ENCODE measurements around the gene EEF1AKMT4.
A peak's percentile ranks its signal among the peaks of the same experiment; 100 is the strongest.
"Not testable (repeated sequence)": the region's sequence is repeated elsewhere in the genome, so short reads cannot be mapped to it uniquely, and the experiment has no call there.

Gene EEF1AKMT4

GRCh38 chr3:184261270-184261853, 11.9 kb downstream of the EEF1AKMT4 start, which contains the start of gene CAMK2N2:
CAMK2N2 (minus strand) TSS chr3:184261553; CDS start chr3:184261285, 268 bp downstream.
- DNase-seq: peak; percentile 82 to 84

DNA sequence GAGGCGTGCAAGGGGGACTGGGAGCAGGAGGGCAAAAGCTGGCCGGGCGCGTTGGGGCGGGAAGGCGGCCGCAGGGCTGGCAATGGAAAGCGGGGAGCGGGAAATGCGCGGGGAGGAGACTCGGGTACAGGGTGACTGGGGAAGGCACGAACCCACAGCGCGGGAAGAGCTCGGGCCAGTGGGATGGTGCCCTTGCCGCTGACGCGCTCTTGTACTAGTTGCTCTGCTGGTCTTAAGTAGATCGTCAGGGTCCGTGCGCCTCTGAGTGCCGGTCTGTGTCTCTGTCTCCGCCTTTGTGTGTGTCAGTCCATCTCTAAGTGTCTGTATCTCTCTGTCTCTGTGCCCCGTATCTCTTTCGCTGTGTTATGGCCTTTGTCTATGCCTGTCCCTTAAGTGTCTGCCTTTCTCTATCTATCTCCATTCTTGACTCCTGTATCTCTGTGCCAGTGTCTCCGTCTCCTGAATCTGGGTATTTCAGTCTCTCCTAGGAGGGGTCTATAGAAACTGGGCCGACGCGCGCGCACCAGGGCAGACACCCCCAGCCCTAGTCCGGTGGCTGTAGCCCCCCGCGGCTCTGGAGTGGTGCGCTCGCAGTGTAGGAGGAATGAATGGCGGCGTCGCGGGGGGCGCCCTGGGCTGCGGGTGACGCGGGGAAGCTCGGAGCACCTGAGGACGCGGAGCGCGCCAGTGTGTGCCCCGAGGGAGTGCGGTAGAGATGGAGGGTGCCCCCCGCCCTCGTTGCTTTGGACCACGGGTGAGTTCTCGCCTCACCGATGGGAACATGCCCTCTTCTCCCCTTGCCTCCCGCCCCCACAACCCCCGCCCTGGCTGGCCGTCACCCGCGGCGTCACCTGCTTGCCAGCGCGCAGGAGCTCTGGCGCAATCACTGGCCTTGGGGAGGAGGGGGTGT, 12.6 kb downstream of the EEF1AKMT4 start:
- DNase-seq: peak; percentile 42 to 61

DNA sequence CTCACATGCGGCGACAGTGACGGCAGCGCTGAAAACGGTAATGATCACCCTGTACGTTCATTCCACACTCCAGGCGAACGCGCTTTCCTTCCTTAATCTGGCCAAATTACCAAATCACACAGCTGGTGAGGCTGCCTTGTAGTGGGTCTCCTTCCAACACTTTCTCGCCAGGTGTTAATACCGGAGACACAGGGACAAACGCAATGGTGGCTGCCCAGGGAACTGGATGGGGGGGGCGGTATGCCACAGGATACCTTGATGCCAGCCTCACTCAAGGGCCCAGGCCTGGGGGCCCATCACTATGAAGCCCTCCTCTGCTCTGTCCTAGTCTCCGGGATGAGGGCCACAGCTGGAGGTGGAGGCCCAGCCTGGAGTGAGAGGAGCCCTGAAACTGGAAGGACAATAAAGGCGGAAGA, 13.3 kb downstream of the EEF1AKMT4 start:
- DNase-seq: no peak

GRCh38 chr3:184267249-184267648, 17.8 kb downstream of the EEF1AKMT4 start:
- DNase-seq: not testable (repeated sequence)

DNA sequence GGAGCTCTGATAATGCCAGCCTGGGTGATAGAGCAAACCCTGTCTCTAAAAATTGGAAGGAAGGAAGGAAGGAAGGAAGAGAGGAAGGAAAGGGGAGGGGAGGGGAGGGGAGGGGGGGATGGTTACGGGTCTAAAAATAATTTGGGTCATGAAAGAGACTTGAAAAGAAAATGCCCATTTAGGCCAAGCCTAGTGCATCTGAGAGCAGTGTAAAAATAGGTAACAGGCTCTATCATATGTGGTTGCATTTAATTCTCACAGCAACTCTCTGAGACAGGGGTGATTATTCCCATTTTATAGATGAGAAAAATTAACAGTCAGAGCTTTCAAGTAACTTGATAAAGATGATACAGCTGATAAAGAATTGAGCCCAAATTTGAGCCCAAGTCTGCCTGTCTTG, 22.8 kb downstream of the EEF1AKMT4 start:
- no peak for DNase-seq

GRCh38 chr3:184275381-184275701, 25.9 kb downstream of the EEF1AKMT4 start:
- no peak for DNase-seq

DNA sequence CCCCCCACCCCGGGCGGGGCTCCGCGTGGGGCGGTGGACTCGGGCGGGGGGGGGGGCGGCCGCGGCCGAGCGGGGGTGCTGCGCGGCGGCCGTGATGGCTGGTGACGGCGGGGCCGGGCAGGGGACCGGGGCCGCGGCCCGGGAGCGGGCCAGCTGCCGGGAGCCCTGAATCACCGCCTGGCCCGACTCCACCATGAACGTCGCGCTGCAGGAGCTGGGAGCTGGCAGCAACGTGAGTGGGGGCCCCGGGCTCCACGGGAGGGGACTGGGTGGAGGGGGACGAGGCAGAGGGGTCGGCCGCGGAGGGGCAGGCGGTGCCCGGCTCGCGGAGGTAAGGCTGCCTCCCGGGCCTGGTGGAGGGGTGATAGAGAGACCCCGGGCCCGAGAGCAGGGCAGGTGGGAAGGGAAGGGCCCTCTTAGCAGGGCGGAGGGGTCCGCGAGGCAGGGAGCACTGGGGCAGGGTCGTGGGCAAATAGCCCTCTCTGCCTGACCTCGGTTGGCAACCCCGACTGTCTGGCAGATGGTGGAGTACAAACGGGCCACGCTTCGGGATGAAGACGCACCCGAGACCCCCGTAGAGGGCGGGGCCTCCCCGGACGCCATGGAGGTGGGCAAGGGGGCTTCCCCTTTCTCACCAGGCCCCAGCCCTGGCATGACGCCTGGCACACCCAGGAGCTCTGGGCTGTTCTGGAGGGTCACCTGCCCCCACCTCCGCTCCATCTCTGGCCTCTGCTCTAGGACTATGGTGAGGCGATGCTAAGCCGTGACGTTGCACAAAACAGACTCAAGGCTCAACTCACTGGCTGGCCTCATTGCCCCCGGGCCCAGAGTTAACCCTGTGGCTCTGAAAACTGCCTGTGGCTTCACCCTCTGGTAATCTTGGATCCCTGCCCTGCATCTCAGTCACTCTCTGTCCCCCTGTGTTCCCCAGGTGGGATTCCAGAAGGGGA, 26.8 kb downstream of the EEF1AKMT4 start, which contains the start of gene ECE2:
Gene ECE2, plus strand, starts transcription at position 62 of the 950 bp plus-strand sequence. Its CDS starts 132 bp downstream, at position 194.
- no peak for DNase-seq

- DNase-seq: no peak
Observed at GRCh38 chr3:184277366-184277765, 27.9 kb downstream of the EEF1AKMT4 start.

DNA sequence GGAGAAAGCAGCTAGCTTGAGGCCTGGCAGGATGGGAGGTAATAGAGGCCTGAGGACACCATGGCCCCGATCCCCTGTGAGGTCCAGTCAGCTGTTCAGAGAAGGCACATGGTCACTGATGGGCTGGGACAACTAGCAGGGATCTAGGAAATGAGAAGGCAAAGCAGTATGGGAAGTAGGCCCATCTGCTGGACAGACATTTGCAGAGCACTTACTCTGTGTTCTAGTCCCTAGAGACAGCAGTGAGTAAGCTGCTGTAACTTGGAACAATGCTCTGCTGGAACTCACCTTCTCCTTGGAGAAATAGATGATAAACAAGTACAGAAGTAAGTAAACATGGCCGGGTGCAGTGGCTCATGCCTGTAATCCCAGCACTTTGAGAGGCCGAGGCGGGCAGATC, 33.5 kb downstream of the EEF1AKMT4 start:
- DNase-seq: no peak

DNA sequence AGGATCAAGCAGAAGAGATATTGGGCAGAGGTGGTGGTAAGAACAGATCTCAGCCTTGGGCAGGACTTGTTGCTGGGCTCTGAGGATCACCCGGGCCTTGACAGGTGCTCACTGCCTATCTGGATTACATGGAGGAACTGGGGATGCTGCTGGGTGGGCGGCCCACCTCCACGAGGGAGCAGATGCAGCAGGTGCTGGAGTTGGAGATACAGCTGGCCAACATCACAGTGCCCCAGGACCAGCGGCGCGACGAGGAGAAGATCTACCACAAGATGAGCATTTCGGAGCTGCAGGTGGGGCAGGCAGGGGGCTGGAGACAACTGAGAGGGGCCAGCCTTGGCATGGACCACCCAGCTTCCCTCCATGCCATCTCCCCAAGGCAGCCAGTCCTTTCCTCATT, 34.2 kb downstream of the EEF1AKMT4 start:
- no peak for DNase-seq

- DNase-seq: peak; percentile 49 to 74
Observed at GRCh38 chr3:184284696-184285095, 35.2 kb downstream of the EEF1AKMT4 start.

- DNase-seq: peak; percentile 38 to 39
Observed at GRCh38 chr3:184289426-184289938, 40.0 kb downstream of the EEF1AKMT4 start.

GRCh38 chr3:184290331-184290730, 40.9 kb downstream of the EEF1AKMT4 start:
- DNase-seq: no peak

DNA sequence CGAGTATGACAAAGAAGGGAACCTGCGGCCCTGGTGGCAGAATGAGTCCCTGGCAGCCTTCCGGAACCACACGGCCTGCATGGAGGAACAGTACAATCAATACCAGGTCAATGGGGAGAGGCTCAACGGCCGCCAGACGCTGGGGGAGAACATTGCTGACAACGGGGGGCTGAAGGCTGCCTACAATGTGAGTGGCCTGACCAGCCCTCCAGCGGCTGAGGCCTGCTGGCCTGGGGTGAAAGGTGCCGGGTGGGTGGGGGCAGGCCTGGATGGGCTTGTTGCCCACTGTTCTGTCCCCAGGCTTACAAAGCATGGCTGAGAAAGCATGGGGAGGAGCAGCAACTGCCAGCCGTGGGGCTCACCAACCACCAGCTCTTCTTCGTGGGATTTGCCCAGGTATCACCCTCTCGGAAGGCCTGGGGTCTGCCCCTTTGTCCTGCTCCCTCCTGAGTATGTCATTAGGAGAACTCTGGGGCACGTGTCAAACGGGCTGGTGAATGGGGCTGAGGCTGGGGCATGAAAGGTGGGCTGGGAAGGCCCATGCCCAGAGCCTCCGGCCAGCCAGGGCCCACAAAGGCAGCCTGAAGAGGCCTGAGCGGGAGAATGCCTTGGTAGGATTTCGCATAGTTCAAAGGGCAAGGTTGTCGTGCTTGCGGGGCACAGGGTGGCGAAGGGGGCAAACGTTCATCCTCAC, 41.7 kb downstream of the EEF1AKMT4 start:
- no peak for DNase-seq

DNA sequence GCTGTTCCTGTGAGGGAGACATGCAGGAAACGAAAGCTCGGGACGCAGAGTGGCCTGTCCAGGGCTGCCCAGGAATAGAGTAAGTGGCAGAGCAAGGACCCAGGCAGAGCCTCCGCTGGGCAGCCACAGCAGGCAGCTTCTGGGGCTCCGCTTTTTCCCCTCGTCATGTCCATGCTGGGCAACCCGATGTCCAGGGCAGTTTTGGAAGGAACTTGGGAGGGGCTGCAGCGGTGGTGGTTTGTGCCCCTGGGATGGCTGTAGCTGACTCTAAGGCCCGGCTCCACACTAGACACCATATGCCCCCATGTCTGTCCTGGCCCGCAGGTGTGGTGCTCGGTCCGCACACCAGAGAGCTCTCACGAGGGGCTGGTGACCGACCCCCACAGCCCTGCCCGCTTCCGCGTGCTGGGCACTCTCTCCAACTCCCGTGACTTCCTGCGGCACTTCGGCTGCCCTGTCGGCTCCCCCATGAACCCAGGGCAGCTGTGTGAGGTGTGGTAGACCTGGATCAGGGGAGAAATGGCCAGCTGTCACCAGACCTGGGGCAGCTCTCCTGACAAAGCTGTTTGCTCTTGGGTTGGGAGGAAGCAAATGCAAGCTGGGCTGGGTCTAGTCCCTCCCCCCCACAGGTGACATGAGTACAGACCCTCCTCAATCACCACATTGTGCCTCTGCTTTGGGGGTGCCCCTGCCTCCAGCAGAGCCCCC, 42.4 kb downstream of the EEF1AKMT4 start:
- DNase-seq: no peak

- no peak for DNase-seq
Observed at GRCh38 chr3:184295771-184296170, 46.3 kb downstream of the EEF1AKMT4 start.

DNA sequence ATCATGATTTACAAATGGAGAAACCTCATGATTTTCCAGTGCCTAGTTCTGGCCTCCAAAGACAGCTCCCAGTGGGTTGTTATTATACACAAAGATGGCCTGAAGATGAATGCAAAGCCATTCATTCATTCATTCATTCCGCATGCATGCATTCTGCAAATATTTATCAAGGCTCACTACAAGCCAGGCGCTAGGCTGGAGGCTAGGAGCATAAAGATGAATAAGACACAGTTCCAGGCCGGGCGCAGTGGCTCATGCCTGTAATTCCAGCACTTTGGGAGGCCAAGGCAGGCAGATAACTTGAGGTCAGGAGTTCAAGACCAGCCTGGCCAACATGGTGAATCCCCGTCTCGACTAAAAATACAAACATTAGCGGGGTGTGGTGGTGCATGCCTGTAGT, 47.1 kb downstream of the EEF1AKMT4 start:
- DNase-seq: no peak

DNA sequence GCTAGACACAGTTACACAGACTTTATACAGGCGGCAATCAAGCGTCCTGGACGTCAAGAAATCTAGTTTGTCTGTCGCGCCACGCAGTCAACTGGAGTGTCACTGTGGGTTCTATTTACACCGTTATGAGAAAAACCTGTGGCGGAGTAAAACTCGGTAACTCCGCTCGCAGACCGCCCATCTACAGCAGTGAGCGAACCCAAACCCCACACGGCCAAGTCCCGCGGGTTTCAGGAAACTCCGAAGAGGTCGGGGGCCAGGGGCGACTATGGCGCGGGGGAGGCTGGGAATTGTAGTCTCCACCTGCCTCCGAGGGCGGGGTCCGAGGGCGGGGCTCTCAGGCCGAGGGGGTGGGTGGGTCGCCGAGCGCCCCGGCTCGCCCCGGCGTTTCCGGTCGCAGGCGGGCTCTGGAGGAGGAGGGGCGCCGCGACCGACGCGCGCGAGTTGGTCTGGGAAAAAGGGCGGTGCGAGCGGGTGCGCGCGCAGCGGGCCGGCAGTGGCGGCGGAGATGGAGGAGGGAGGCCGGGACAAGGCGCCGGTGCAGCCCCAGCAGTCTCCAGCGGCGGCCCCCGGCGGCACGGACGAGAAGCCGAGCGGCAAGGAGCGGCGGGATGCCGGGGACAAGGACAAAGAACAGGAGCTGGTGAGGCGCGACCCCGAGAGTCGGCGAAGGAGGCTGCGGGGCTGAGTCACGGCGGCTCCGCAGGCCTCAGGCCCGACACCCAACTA, 49.5 kb downstream of the EEF1AKMT4 start, which contains the start of gene PSMD2:
Gene PSMD2, plus strand, starts transcription at position 483 of the 729 bp plus-strand sequence. Its CDS starts 26 bp downstream, at position 509.
- DNase-seq: peak; percentile 95 to 96

- DNase-seq: no peak
Observed at GRCh38 chr3:184299488-184300377, 50.3 kb downstream of the EEF1AKMT4 start.

GRCh38 chr3:184300378-184300720, 50.9 kb downstream of the EEF1AKMT4 start:
- no peak for DNase-seq

Measured in NCI-H1930 (cell line).